HepG2 (cell line): ENCODE results near the gene ACACA. TPM values are rescaled to one million over a fixed set of nuclear protein-coding genes. Genes with fewer than 3 reads are reported as not detected.

Experiments used
- CREB1 ChIP-seq, 2 experiments: fragments of 450-650 bp in 1 of 2; IDR thresholded peaks; 2 replicates each; pipeline ENCODE4 v1.6.1; 2016 to 2017; ENCODE audit warnings: control low read depth in 1 of 2, mild to moderate bottlenecking in 1 of 2, missing compliant biosample characterization in 1 of 2, missing genetic modification characterization in 1 of 2
- DMAP1 ChIP-seq: IDR thresholded peaks from 2 replicates; pipeline ENCODE4 v1.6.1; 2016
- HES4 ChIP-seq: sonication (generic); formaldehyde crosslinking; IDR thresholded peaks from 2 replicates; pipeline ENCODE4 v1.9.0; 2021; ENCODE audit warnings: mild to moderate bottlenecking, missing genetic modification reagents, borderline replicate concordance
- HIVEP1 ChIP-seq: sonication (generic); formaldehyde crosslinking; IDR thresholded peaks from 2 replicates; pipeline ENCODE4 v1.4.0; 2020; ENCODE audit warnings: mild to moderate bottlenecking, missing genetic modification reagents
- HNRNPH1 ChIP-seq: fragments of 200-400 bp; formaldehyde crosslinking; optimal IDR thresholded peaks from 2 replicates; pipeline ENCODE3; 2017; ENCODE audit warnings: mild to moderate bottlenecking, low read depth, low read length
- KLF16 ChIP-seq, 2 experiments: sonication (generic) in 1 of 2; formaldehyde crosslinking in 1 of 2; IDR thresholded peaks; 2 replicates each; pipeline versions ENCODE4 v1.6.1 to v1.8.0; 2016 to 2023; ENCODE audit warnings: missing genetic modification reagents in 2 of 2, missing compliant biosample characterization in 1 of 2
- NFKB2 ChIP-seq: sonication (generic); formaldehyde crosslinking; IDR thresholded peaks from 2 replicates; pipeline ENCODE4 v1.4.0; 2020; ENCODE audit warnings: missing genetic modification reagents, borderline replicate concordance
- SP140L ChIP-seq: sonication (generic); formaldehyde crosslinking; IDR thresholded peaks from 2 replicates; pipeline ENCODE4 v1.4.0; 2020; ENCODE audit warnings: missing genetic modification reagents, borderline replicate concordance
- ZFAT ChIP-seq: sonication (generic); formaldehyde crosslinking; conservative IDR thresholded peaks from 2 replicates; pipeline ENCODE4 v1.8.1; 2023; ENCODE audit warnings: missing genetic modification reagents, inconsistent platforms
- ZNF224 ChIP-seq: sonication (generic); formaldehyde crosslinking; IDR thresholded peaks from 2 replicates; pipeline ENCODE4 v1.5.0; 2020; ENCODE audit warnings: mild to moderate bottlenecking, missing genetic modification reagents
- ZNF383 ChIP-seq: sonication (generic); formaldehyde crosslinking; IDR thresholded peaks from 2 replicates; pipeline ENCODE4 v1.4.0; 2020; ENCODE audit warnings: missing genetic modification reagents, mild to moderate bottlenecking, borderline replicate concordance
- ZNF431 ChIP-seq: sonication (generic); formaldehyde crosslinking; IDR thresholded peaks from 2 replicates; pipeline ENCODE4 v1.9.0; 2022; ENCODE audit warnings: missing genetic modification reagents, low read depth, mild to moderate bottlenecking, borderline replicate concordance
- ZNF556 ChIP-seq: sonication (generic); formaldehyde crosslinking; IDR thresholded peaks from 2 replicates; pipeline ENCODE4 v1.4.0; 2020; ENCODE audit warnings: mild to moderate bottlenecking, missing genetic modification reagents, borderline replicate concordance
- ZNF569 ChIP-seq: sonication (generic); formaldehyde crosslinking; IDR thresholded peaks from 2 replicates; pipeline ENCODE4 v1.5.0; 2020; ENCODE audit warnings: mild to moderate bottlenecking, missing genetic modification reagents, moderate library complexity, borderline replicate concordance
- ZNF839 ChIP-seq: sonication (generic); formaldehyde crosslinking; IDR thresholded peaks from 2 replicates; pipeline ENCODE4 v1.4.0; 2020; ENCODE audit warnings: missing genetic modification reagents, mild to moderate bottlenecking, borderline replicate concordance
- polyA plus RNA-seq, 8 experiments: library from polyadenylated mRNA; depleted of rRNA in 3 of 8; stranded (reverse) in 7 of 8; unstranded in 1 of 8; fragments of >200 nt; fragmentation: Illumina TruSeq in 4 of 8; extraction: Trizol in 4 of 8; gene quantifications; 2 replicates each; pipeline versions ENCODE4 v1.2.1 to v1.2.3, GENCODE V29; 2011 to 2016; ENCODE audit warnings: low read depth in 4 of 8, missing spikeins in 1 of 8, mixed read lengths in 1 of 8; ENCODE audit not compliant: insufficient read depth in 1 of 8
- total RNA-seq, 5 experiments: library from RNA; depleted of rRNA; stranded (reverse); fragments of >200 nt; fragmentation: Illumina TruSeq; extraction: Trizol; gene quantifications; 2 replicates each; pipeline ENCODE4 v1.2.3, GENCODE V29; 2016; ENCODE audit warnings: low read depth in 1 of 5
- TF ChIP-seq, protein P1 (sequence below): IDR thresholded peaks from 2 replicates; pipeline ENCODE4 v1.6.1; 2018; ENCODE audit warnings: missing genetic modification reagents, mild to moderate bottlenecking, missing compliant biosample characterization
- TF ChIP-seq, protein P2 (sequence below): fragments of 450-650 bp; IDR thresholded peaks from 2 replicates; pipeline ENCODE4 v1.6.1; 2017; ENCODE audit warnings: mild to moderate bottlenecking
- TF ChIP-seq, protein P3 (sequence below): sonication (generic); formaldehyde crosslinking; IDR thresholded peaks from 2 replicates; pipeline ENCODE4 v1.9.0; 2021; ENCODE audit warnings: mild to moderate bottlenecking, missing genetic modification reagents

Gene ACACA
- total and polyA plus RNA-seq, 2 of the 13 experiments (the other 11 are each of a cell fraction or from before 2014, with no cell fraction given), result 39.2 to 47.2 TPM

DNA sequence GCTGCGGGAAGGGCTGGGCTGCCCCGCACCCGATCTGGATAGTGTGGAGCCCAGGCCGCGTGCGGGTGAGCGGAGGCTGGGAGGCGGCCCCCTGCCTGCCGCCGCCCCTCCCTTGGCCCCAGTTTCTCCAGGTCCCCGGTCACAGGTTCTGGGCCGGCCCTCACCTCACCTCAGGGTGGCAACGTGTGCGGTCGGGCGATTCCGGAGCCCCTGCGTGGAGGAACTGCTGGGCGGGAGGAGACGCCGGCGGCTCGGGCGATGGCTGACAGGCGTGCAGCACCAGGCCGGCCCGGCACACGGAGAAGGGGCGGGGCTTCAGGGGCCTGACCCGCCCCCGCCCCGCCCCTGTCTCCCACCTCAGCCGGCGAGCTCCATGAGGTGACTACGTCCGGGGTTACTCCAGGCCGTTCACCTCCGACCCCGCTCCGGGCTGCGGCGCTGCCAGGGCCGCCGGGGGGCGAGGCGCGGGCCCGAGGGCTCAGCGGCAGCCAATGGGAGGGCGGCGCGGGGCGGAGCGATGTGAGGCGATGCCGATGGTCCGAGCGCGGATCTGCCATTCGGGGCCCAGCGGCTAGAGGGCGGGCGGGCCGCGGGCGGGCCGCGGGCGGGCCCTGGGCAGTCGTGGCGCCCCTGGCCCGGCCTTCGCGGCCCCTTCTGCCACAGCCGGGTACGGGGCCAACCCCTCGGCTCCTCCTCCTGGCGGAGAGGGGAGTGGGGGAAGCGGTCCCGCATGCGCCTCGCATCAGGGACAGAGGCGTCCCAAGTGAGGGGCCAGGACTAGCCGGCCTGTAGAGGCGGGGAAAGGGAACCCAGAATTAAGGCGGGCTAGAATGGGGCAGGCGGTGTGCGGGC, 47.6 kb downstream of the ACACA start (continued):
- TF ChIP-seq SP140L (CRISPR knock-in tag) (no peak), ZNF556 (CRISPR knock-in tag) (peak; percentile 51), ZNF431 (CRISPR knock-in tag) (peak; percentile 73), NFKB2 (peak; percentile 94; the same call in 1 of the 2 replicates), HNRNPH1 (no peak), ZNF224 (CRISPR knock-in tag) (no peak), ZFAT (CRISPR knock-in tag) (no peak), DMAP1 (peak; percentile 86; the same call in 1 of the 2 replicates), ZNF383 (no peak), HES4 (CRISPR knock-in tag) (no peak), HIVEP1 (CRISPR knock-in tag) (peak; percentile 78), CREB1 (IDR thresholded peaks at IDR 0.05) (no peak), CREB1 (CRISPR knock-in tag; IDR thresholded peaks at IDR 0.05) (no peak), KLF16 (CRISPR knock-in tag; IDR thresholded peaks at IDR 0.05) (no peak), ZNF569 (no peak), ZNF839 (CRISPR knock-in tag) (no peak)
- TF ChIP-seq, protein P1, sequence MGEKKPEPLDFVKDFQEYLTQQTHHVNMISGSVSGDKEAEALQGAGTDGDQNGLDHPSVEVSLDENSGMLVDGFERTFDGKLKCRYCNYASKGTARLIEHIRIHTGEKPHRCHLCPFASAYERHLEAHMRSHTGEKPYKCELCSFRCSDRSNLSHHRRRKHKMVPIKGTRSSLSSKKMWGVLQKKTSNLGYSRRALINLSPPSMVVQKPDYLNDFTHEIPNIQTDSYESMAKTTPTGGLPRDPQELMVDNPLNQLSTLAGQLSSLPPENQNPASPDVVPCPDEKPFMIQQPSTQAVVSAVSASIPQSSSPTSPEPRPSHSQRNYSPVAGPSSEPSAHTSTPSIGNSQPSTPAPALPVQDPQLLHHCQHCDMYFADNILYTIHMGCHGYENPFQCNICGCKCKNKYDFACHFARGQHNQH, result peak; percentile 26; the same call in 1 of the 2 replicates
- TF ChIP-seq, protein P2, sequence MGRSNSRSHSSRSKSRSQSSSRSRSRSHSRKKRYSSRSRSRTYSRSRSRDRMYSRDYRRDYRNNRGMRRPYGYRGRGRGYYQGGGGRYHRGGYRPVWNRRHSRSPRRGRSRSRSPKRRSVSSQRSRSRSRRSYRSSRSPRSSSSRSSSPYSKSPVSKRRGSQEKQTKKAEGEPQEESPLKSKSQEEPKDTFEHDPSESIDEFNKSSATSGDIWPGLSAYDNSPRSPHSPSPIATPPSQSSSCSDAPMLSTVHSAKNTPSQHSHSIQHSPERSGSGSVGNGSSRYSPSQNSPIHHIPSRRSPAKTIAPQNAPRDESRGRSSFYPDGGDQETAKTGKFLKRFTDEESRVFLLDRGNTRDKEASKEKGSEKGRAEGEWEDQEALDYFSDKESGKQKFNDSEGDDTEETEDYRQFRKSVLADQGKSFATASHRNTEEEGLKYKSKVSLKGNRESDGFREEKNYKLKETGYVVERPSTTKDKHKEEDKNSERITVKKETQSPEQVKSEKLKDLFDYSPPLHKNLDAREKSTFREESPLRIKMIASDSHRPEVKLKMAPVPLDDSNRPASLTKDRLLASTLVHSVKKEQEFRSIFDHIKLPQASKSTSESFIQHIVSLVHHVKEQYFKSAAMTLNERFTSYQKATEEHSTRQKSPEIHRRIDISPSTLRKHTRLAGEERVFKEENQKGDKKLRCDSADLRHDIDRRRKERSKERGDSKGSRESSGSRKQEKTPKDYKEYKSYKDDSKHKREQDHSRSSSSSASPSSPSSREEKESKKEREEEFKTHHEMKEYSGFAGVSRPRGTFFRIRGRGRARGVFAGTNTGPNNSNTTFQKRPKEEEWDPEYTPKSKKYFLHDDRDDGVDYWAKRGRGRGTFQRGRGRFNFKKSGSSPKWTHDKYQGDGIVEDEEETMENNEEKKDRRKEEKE, result no peak
- TF ChIP-seq, protein P3, sequence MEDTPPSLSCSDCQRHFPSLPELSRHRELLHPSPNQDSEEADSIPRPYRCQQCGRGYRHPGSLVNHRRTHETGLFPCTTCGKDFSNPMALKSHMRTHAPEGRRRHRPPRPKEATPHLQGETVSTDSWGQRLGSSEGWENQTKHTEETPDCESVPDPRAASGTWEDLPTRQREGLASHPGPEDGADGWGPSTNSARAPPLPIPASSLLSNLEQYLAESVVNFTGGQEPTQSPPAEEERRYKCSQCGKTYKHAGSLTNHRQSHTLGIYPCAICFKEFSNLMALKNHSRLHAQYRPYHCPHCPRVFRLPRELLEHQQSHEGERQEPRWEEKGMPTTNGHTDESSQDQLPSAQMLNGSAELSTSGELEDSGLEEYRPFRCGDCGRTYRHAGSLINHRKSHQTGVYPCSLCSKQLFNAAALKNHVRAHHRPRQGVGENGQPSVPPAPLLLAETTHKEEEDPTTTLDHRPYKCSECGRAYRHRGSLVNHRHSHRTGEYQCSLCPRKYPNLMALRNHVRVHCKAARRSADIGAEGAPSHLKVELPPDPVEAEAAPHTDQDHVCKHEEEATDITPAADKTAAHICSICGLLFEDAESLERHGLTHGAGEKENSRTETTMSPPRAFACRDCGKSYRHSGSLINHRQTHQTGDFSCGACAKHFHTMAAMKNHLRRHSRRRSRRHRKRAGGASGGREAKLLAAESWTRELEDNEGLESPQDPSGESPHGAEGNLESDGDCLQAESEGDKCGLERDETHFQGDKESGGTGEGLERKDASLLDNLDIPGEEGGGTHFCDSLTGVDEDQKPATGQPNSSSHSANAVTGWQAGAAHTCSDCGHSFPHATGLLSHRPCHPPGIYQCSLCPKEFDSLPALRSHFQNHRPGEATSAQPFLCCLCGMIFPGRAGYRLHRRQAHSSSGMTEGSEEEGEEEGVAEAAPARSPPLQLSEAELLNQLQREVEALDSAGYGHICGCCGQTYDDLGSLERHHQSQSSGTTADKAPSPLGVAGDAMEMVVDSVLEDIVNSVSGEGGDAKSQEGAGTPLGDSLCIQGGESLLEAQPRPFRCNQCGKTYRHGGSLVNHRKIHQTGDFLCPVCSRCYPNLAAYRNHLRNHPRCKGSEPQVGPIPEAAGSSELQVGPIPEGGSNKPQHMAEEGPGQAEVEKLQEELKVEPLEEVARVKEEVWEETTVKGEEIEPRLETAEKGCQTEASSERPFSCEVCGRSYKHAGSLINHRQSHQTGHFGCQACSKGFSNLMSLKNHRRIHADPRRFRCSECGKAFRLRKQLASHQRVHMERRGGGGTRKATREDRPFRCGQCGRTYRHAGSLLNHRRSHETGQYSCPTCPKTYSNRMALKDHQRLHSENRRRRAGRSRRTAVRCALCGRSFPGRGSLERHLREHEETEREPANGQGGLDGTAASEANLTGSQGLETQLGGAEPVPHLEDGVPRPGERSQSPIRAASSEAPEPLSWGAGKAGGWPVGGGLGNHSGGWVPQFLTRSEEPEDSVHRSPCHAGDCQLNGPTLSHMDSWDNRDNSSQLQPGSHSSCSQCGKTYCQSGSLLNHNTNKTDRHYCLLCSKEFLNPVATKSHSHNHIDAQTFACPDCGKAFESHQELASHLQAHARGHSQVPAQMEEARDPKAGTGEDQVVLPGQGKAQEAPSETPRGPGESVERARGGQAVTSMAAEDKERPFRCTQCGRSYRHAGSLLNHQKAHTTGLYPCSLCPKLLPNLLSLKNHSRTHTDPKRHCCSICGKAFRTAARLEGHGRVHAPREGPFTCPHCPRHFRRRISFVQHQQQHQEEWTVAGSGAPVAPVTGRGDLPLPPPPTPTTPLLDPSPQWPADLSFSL (CRISPR knock-in tag), result no peak
